Measurements from ENCODE around the gene EXOC6B.

The EXOC6B gene

DNA sequence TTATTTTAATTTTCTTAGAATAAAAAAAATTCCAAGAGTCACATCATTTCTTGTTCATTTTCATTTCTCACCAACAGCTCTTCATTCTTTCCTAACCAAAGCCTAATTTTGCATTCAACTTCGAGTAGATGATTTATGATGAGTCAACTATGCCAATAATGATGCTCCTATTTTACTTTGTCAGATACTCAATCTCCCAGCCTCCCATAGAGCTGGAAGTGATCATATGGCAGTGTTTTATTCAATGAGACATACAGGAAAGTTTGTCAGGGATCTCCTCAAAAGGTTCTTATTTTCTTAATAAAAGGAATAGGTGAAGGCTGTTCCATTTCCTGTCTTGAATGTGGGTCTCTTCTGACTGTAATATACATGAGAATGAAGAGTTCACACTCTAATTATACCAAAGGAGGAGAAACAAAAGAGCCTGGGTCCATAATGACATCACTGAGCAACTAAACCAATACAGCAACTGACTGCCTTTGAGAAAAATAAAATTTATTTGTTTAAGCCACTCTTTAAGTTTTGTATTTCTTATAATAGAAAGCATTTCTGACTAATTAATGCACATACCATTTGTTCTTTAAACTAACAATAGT lies 447.0 kb downstream of the EXOC6B start:
- no peaks in the 10 kb centered on the region for H3K27me3 ChIP-seq (replicated peaks; ENCODE audit: control insufficient read depth, insufficient read depth, low read length)
- DNase-seq (ENCODE audit: extremely low read depth, insufficient read length): no peak
- no peaks in the 10 kb centered on the region for H3K36me3 ChIP-seq (ENCODE audit: control insufficient read depth, insufficient read depth, low read length)
- TF ChIP-seq, protein P1, sequence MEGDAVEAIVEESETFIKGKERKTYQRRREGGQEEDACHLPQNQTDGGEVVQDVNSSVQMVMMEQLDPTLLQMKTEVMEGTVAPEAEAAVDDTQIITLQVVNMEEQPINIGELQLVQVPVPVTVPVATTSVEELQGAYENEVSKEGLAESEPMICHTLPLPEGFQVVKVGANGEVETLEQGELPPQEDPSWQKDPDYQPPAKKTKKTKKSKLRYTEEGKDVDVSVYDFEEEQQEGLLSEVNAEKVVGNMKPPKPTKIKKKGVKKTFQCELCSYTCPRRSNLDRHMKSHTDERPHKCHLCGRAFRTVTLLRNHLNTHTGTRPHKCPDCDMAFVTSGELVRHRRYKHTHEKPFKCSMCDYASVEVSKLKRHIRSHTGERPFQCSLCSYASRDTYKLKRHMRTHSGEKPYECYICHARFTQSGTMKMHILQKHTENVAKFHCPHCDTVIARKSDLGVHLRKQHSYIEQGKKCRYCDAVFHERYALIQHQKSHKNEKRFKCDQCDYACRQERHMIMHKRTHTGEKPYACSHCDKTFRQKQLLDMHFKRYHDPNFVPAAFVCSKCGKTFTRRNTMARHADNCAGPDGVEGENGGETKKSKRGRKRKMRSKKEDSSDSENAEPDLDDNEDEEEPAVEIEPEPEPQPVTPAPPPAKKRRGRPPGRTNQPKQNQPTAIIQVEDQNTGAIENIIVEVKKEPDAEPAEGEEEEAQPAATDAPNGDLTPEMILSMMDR (IDR thresholded peaks at IDR 0.05; ENCODE audit: insufficient read depth, low read length, poor library complexity, severe bottlenecking): no peak
- H3K4me3 ChIP-seq (replicated peaks; ENCODE audit: low read depth, low read length): no peak overlapping the region

DNA sequence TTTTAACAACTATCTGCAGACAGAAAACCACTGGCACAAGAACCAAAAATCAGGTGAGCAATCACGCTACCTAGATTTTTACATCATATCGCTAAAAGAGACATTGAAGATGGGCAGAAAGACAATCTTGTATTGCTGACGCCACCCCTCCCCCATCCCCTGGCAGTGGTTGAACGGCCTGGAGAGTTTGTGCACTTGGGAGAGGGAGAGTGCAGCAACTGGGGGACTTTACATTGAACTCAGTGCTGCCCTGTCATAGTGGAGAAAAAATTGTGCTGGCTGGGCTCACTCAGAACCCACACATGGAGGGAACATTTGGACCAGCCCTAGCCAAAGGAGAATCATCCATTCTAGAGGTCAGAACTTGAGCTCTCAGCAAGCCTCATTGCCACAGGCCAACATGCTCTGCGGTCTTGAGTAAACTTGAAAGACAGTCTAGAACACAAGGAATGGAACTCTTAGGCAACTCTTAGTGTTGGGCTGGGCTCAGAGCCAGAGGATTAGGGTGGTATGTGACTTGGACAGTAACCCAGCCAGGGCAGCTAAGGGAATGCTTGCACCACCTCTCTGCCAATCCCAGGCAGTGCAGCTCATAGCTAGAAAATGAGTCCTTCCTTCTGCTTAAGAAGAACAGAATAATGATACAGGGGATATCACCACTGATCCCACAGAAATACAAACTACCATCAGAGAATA lies 458.2 kb downstream of the EXOC6B start:
- no peaks in the 10 kb centered on the region for H3K36me3 ChIP-seq (ENCODE audit: control insufficient read depth, insufficient read depth, low read length)
- DNase-seq (ENCODE audit: extremely low read depth, insufficient read length): no peak
- no peaks in the 10 kb centered on the region; the same call in 1 of the 2 replicates for H3K27me3 ChIP-seq (replicated peaks; ENCODE audit: control insufficient read depth, insufficient read depth, low read length)
- H3K4me3 ChIP-seq (replicated peaks; ENCODE audit: low read depth, low read length): no peak overlapping the region
- TF ChIP-seq, protein P1 (IDR thresholded peaks at IDR 0.05; ENCODE audit: insufficient read depth, low read length, poor library complexity, severe bottlenecking): no peak

DNA sequence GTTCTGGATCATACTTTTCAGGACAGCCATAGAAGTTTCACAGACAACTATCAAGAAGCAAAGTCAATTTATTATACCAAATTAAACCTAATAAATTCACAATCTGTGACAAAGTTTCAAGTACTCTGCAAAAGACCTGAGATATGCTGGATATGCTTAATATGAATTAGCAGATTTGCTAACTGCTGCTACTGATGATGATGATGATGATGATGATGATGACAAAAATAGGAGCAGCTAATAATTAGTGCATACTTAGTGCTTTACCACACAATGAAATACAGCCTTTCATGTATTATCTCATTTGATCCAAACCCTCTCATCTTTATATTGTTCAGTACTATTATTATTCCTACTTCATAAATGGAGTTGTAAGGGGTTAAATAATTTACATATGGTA lies 462.4 kb downstream of the EXOC6B start:
- no peaks in the 10 kb centered on the region for H3K36me3 ChIP-seq (ENCODE audit: control insufficient read depth, insufficient read depth, low read length)
- DNase-seq (ENCODE audit: extremely low read depth, insufficient read length): no peak
- TF ChIP-seq, protein P1 (IDR thresholded peaks at IDR 0.05; ENCODE audit: insufficient read depth, low read length, poor library complexity, severe bottlenecking): no peak
- no peak overlapping the region for H3K4me3 ChIP-seq (replicated peaks; ENCODE audit: low read depth, low read length)
- H3K27me3 ChIP-seq (replicated peaks; ENCODE audit: control insufficient read depth, insufficient read depth, low read length): no peaks in the 10 kb centered on the region; the same call in 1 of the 2 replicates

DNA sequence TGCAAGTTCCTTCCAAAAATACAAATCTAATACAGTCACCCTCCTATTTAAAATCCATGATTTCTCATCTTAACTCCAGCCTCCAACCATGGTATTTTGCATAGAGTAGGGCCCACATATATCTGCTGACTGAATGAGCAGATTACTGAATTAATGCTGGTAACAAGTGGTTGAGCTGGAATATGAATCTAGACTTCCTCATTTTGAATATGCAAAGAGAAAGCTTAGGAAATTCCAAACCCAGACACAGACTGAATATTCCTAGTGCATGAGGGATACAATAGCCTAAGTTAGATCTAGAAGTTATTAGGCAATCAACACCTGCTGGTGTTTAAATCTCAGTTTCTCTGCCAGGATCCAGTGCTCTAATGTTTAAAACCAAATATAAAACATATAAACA lies 463.1 kb downstream of the EXOC6B start:
- H3K36me3 ChIP-seq (ENCODE audit: control insufficient read depth, insufficient read depth, low read length): no peaks in the 10 kb centered on the region
- no peaks in the 10 kb centered on the region; the same call in 1 of the 2 replicates for H3K27me3 ChIP-seq (replicated peaks; ENCODE audit: control insufficient read depth, insufficient read depth, low read length)
- TF ChIP-seq, protein P1 (IDR thresholded peaks at IDR 0.05; ENCODE audit: insufficient read depth, low read length, poor library complexity, severe bottlenecking): no peak
- no peak overlapping the region for H3K4me3 ChIP-seq (replicated peaks; ENCODE audit: low read depth, low read length)
- DNase-seq (ENCODE audit: extremely low read depth, insufficient read length): no peak

DNA sequence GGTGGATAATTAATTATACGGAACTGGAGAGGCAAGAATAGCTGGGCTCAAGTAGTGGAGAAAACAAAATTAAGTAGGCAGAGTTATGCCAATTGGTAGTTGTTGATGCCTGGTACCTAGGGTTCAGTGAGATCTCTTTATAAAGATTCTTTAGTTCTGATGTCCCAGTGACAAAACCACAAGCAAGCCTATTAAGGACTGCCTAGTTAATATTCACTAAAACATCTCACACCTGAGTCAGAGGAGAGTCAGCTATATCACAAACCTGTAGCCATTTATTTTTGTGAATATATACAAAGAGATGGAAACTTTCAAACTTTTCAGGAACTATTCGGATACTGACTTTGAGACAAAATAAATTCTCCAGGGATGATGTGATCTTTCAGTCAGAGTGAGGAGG lies 464.3 kb downstream of the EXOC6B start:
- TF ChIP-seq, protein P1 (IDR thresholded peaks at IDR 0.05; ENCODE audit: insufficient read depth, low read length, poor library complexity, severe bottlenecking): no peak
- Histone ChIP-seq H3K36me3 (ENCODE audit: control insufficient read depth, insufficient read depth, low read length) (no peaks in the 10 kb centered on the region), H3K27me3 (replicated peaks; ENCODE audit: control insufficient read depth, insufficient read depth, low read length) (no peaks in the 10 kb centered on the region; the same call in 1 of the 2 replicates), H3K4me3 (replicated peaks; ENCODE audit: low read depth, low read length) (no peak overlapping the region)
- no peak for DNase-seq (ENCODE audit: extremely low read depth, insufficient read length)
